Body of pancreas (tissue), 4 donors: ENCODE measurements around the gene CTSV.

Experiments
- CTCF ChIP-seq, 7 experiments: fragments of 450-650 bp in 4 of 7; fragments of 200-600 bp in 3 of 7; sonication (generic) in 3 of 7; IDR thresholded peaks; one replicate each; pipeline ENCODE4 v1.5.1; 2016 to 2019; ENCODE audit warnings: antibody characterized with exemption in 7 of 7
- POLR2A ChIP-seq, 3 donors: fragments of 450-650 bp; IDR thresholded peaks; one replicate each; pipeline ENCODE4 v1.6.1; 2016; ENCODE audit warnings: antibody characterized with exemption in 3 of 3, mild to moderate bottlenecking in 2 of 3

DNA sequence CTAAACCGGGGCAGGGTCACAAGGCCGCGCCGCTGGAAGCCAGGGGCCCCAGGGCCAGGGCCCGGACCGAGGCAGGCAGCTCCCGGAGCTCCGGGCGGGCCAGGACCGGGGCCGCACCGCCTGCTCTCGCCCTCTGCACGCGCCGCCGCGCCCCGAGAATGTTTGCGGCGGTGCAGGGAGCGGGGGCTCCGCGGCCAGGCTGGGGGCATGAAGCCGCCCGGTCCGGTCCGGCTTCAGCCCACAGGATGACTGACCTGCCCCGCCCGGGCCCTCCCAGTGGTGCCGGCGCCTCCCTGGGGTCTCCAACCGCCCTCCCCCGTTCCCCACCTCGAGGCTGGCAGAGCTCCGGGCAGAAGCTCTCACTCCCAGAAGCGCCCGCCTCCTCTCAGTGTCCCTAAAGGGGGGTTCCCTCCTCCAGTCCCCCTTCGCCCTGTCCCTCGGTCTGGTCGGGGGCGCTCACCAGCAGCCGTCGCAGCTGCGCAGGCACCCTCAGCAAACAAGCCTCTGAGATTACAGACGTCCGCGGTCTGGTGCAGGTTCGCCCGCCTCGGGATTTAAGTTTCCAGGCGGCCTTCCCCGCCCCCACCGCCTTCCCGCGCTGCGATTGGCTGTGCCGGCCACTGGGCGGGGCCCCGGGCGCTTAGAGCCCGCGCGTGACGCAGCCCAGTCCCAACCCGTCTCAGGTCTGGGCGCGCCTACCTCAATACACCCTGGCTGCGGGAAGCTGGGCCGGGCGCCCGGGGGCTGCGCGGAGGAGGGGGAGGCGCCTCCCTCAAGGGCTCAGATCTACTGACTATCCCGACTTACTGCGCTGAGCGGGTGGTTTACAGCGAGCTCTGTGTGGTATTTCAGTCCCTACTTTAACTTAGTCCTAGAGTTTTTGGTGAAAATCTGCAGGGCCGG, at the start of gene CTSV:
- TF ChIP-seq CTCF (IDR thresholded peaks at IDR 0.05) (peak in 2 of 7 experiments; percentile 18 to 19), POLR2A (IDR thresholded peaks at IDR 0.05) (peak; percentile 27 to 54 (median 46))
